ENCODE results near the gene EGFLAM. TPM values are rescaled to one million over a fixed set of nuclear protein-coding genes. Genes with fewer than 3 reads are reported as not detected.
"Not testable (repeated sequence)": the region's sequence is repeated elsewhere in the genome, so short reads cannot be mapped to it uniquely, and the experiment has no call there.

EGFLAM gene
- total and polyA plus RNA-seq, 4 donors, result 13.1 to 124 (median 34.7) TPM

GRCh38 chr5:38401145-38401544 lies 142.8 kb downstream of the EGFLAM start:
- no peak for DNase-seq (ENCODE audit: low read depth in 4 of 6, low spot score in 6 of 6)
- H3K4me1 ChIP-seq (ENCODE audit: control insufficient read depth, insufficient read depth, low read length), result no peaks in the 10 kb centered on the region
- H3K27me3 ChIP-seq (ENCODE audit: control insufficient read depth, insufficient read depth, low read length), result no peaks in the 10 kb centered on the region
- H3K27ac ChIP-seq (ENCODE audit: low read depth, low read length), result no peak overlapping the region
- H3K9me3 ChIP-seq (ENCODE audit: control insufficient read depth, insufficient read depth, low read length), result no peaks in the 10 kb centered on the region
- no CpG with 5 or more reads among the region's 1 CpG for WGBS (ENCODE audit: insufficient coverage)
- H3K36me3 ChIP-seq (ENCODE audit: control insufficient read depth, insufficient read depth, low read length), result no peaks in the 10 kb centered on the region
- H3K4me3 ChIP-seq (ENCODE audit: low read depth, low read length), result no peak overlapping the region

DNA sequence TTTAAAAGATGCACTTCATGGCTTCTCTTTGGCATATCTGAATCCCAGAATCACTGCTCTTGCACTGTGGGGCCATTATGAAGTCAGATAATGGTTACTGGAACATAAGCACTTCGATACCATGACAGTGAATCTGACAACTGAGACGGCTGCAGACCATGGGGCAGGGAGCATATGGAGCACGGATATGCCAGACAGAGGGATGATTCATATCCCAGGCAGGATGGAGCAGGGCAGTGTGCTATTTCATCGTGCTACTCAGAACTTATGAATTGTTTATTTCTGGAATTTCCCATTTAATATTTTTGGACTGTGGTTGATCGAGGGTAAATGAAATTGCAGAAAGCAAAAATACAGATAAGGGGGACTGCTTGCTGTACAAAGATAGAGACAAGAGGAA lies 145.0 kb downstream of the EGFLAM start:
- Histone ChIP-seq H3K9me3 (ENCODE audit: control insufficient read depth, insufficient read depth, low read length) (no peaks in the 10 kb centered on the region), H3K27ac (ENCODE audit: low read depth, low read length) (no peak overlapping the region), H3K27me3 (ENCODE audit: control insufficient read depth, insufficient read depth, low read length) (no peaks in the 10 kb centered on the region), H3K36me3 (ENCODE audit: control insufficient read depth, insufficient read depth, low read length) (no peaks in the 10 kb centered on the region), H3K4me1 (ENCODE audit: control insufficient read depth, insufficient read depth, low read length) (no peaks in the 10 kb centered on the region), H3K4me3 (ENCODE audit: low read depth, low read length) (no peak overlapping the region)
- 74% methylated on average over 5 of the region's 5 CpGs for WGBS (ENCODE audit: insufficient coverage)
- DNase-seq (ENCODE audit: low read depth in 4 of 6, low spot score in 6 of 6), result no peak

DNA sequence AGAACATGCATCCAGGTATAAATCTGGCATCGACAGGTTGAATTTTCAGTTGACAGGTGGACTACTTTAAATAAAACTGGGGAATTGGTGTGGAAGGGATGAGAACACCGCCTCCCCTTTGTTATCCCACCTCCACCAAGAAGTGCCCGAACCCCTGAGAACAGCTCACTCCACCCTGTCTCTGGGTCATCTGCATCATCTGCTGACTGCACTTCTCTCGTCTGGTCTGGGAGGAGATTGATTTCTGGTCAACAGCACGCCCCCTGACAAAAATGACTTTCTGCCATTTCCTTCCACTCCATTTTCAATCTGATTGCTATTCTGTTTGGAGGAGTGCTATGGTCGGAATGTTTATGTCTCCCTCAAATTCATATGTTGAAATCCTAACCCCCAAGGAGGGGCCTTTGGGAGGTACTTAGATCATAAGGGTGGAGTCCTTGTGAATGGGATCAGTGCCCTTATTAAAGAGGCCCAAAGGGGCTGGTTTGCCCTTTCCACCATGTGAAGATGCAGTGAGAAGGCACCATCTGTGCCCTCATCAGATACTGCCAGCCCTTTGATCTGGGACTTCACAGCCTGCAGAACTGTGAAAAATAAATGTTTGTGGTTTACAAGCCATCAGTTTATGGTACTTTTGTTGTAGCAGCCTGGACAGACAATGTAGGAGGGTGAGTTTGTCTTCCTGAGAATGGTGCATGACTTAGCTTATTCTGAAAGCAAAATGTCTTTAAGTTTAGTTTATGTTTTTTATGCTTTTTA lies 145.7 kb downstream of the EGFLAM start:
- no peak overlapping the region for H3K27ac ChIP-seq (ENCODE audit: low read depth, low read length)
- H3K27me3 ChIP-seq (ENCODE audit: control insufficient read depth, insufficient read depth, low read length), result no peaks in the 10 kb centered on the region
- no peaks in the 10 kb centered on the region for H3K9me3 ChIP-seq (ENCODE audit: control insufficient read depth, insufficient read depth, low read length)
- H3K4me1 ChIP-seq (ENCODE audit: control insufficient read depth, insufficient read depth, low read length), result no peaks in the 10 kb centered on the region
- no CpG with 5 or more reads among the region's 6 CpGs for WGBS (ENCODE audit: insufficient coverage)
- H3K4me3 ChIP-seq (ENCODE audit: low read depth, low read length), result no peak overlapping the region
- no peaks in the 10 kb centered on the region for H3K36me3 ChIP-seq (ENCODE audit: control insufficient read depth, insufficient read depth, low read length)
- DNase-seq (ENCODE audit: low read depth in 4 of 6, low spot score in 6 of 6), result no peak

- no peaks in the 10 kb centered on the region for H3K27me3 ChIP-seq (ENCODE audit: control insufficient read depth, insufficient read depth, low read length)
- 43% methylated on average over 3 of the region's 4 CpGs for WGBS (ENCODE audit: insufficient coverage)
Observed at GRCh38 chr5:38404667-38405276, 146.4 kb downstream of the EGFLAM start.

GRCh38 chr5:38408446-38409198 lies 150.3 kb downstream of the EGFLAM start:
- Histone ChIP-seq H3K36me3 (ENCODE audit: control insufficient read depth, insufficient read depth, low read length) (no peaks in the 10 kb centered on the region), H3K4me3 (ENCODE audit: low read depth, low read length) (no peak overlapping the region), H3K27ac (ENCODE audit: low read depth, low read length) (no peak overlapping the region), H3K27me3 (ENCODE audit: control insufficient read depth, insufficient read depth, low read length) (no peaks in the 10 kb centered on the region), H3K4me1 (ENCODE audit: control insufficient read depth, insufficient read depth, low read length) (no peaks in the 10 kb centered on the region), H3K9me3 (ENCODE audit: control insufficient read depth, insufficient read depth, low read length) (no peaks in the 10 kb centered on the region)
- 69% methylated on average over 2 of the region's 9 CpGs for WGBS (ENCODE audit: insufficient coverage)
- no peak for DNase-seq (ENCODE audit: low read depth in 4 of 6, low spot score in 6 of 6)

More at GRCh38 chr5:38404667-38405276, 146.4 kb downstream of the EGFLAM start:
- Histone ChIP-seq H3K9me3 (ENCODE audit: control insufficient read depth, insufficient read depth, low read length) (no peaks in the 10 kb centered on the region), H3K4me3 (ENCODE audit: low read depth, low read length) (no peak overlapping the region), H3K36me3 (ENCODE audit: control insufficient read depth, insufficient read depth, low read length) (no peaks in the 10 kb centered on the region), H3K4me1 (ENCODE audit: control insufficient read depth, insufficient read depth, low read length) (no peaks in the 10 kb centered on the region), H3K27ac (ENCODE audit: low read depth, low read length) (no peak overlapping the region)
- DNase-seq (ENCODE audit: low read depth in 4 of 6, low spot score in 6 of 6), result no peak

DNA sequence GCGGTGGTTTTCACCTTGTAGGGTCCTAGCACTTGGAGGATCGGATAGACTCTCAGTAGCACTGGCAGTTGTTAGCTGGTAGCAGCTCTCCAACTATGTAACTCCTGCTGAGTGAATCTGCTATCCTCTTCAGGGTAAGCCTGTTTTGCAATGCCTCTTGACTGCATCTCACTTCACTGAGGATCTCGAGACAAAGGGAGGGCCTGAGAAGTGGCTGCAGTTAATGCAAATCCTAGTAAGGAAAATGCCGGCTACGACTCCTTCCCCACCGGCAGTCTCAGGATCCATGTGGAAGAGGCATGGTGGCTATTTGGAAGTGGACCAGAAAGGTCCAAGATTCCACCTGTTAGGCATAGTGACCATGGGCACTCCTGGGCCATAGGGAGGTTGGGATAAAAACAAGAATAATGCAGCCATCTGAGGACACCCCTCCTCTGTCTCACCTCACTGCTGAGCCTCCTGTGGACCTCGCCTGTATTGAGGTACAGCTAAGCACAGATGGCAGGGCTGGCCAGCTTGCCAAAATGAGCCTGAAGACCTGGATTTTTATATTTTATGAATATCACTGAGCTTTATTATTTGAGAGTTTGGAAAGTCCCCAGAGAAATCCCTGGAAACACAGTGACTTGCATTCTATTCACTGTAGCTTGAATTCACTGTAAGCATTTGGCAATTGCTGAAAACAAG lies 152.1 kb downstream of the EGFLAM start:
- Histone ChIP-seq H3K4me1 (ENCODE audit: control insufficient read depth, insufficient read depth, low read length) (no peaks in the 10 kb centered on the region), H3K27ac (ENCODE audit: low read depth, low read length) (no peak overlapping the region), H3K27me3 (ENCODE audit: control insufficient read depth, insufficient read depth, low read length) (no peaks in the 10 kb centered on the region), H3K4me3 (ENCODE audit: low read depth, low read length) (no peak overlapping the region), H3K36me3 (ENCODE audit: control insufficient read depth, insufficient read depth, low read length) (no peaks in the 10 kb centered on the region), H3K9me3 (ENCODE audit: control insufficient read depth, insufficient read depth, low read length) (no peaks in the 10 kb centered on the region)
- no peak for DNase-seq (ENCODE audit: low read depth in 4 of 6, low spot score in 6 of 6)
- WGBS (ENCODE audit: insufficient coverage), result 74% methylated on average over 6 of the region's 7 CpGs

GRCh38 chr5:38413696-38414095 lies 155.3 kb downstream of the EGFLAM start:
- Histone ChIP-seq H3K27ac (ENCODE audit: low read depth, low read length) (no peak overlapping the region), H3K36me3 (ENCODE audit: control insufficient read depth, insufficient read depth, low read length) (no peaks in the 10 kb centered on the region), H3K27me3 (ENCODE audit: control insufficient read depth, insufficient read depth, low read length) (no peaks in the 10 kb centered on the region), H3K4me1 (ENCODE audit: control insufficient read depth, insufficient read depth, low read length) (no peaks in the 10 kb centered on the region), H3K9me3 (ENCODE audit: control insufficient read depth, insufficient read depth, low read length) (no peaks in the 10 kb centered on the region), H3K4me3 (ENCODE audit: low read depth, low read length) (no peak overlapping the region)
- WGBS (ENCODE audit: insufficient coverage), result 90% methylated on average over 12 of the region's 12 CpGs
- no peak for DNase-seq (ENCODE audit: low read depth in 4 of 6, low spot score in 6 of 6)

DNA sequence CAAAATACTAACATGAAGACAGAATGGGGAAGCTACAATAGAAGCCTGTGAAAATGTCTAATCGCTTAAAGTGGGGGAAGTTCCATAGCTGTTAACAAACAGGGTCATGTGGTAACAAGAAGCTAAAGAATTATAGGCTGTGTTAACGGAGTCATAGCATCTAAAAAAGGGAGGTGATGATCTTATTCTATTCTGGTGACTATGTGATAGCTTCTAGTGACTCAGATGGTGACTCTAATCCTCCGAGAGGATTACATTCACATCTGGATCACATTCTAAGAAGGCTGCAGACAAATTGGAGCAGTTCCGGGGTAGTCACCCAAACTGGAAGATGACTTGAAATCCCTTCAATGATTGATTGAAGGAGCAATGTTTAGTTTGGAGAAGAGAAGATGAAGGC lies 156.0 kb downstream of the EGFLAM start:
- 86% methylated on average over 2 of the region's 4 CpGs for WGBS (ENCODE audit: insufficient coverage)
- H3K9me3 ChIP-seq (ENCODE audit: control insufficient read depth, insufficient read depth, low read length), result no peaks in the 10 kb centered on the region
- DNase-seq (ENCODE audit: low read depth in 4 of 6, low spot score in 6 of 6), result no peak

GRCh38 chr5:38415772-38416171 lies 157.4 kb downstream of the EGFLAM start:
- not testable (repeated sequence) for H3K4me3 ChIP-seq (ENCODE audit: low read depth, low read length); H3K36me3 ChIP-seq (ENCODE audit: control insufficient read depth, insufficient read depth, low read length); H3K4me1 ChIP-seq (ENCODE audit: control insufficient read depth, insufficient read depth, low read length); H3K27ac ChIP-seq (ENCODE audit: low read depth, low read length); H3K27me3 ChIP-seq (ENCODE audit: control insufficient read depth, insufficient read depth, low read length); H3K9me3 ChIP-seq (ENCODE audit: control insufficient read depth, insufficient read depth, low read length); DNase-seq (ENCODE audit: low read depth in 4 of 6, low spot score in 6 of 6)
- WGBS (ENCODE audit: insufficient coverage), result no CpG with 5 or more reads among the region's 5 CpGs

More for the DNA sequence above, 156.0 kb downstream of the EGFLAM start:
- no peak overlapping the region for H3K27ac ChIP-seq (ENCODE audit: low read depth, low read length)
- no peak overlapping the region for H3K4me3 ChIP-seq (ENCODE audit: low read depth, low read length)
- H3K36me3 ChIP-seq (ENCODE audit: control insufficient read depth, insufficient read depth, low read length), result no peaks in the 10 kb centered on the region
- H3K27me3 ChIP-seq (ENCODE audit: control insufficient read depth, insufficient read depth, low read length), result no peaks in the 10 kb centered on the region
- H3K4me1 ChIP-seq (ENCODE audit: control insufficient read depth, insufficient read depth, low read length), result no peaks in the 10 kb centered on the region
